Astrocyte (in vitro differentiated cells and primary cell): ENCODE results near the gene TMEM192. TPM values are rescaled to one million over a fixed set of nuclear protein-coding genes. Genes with fewer than 3 reads are reported as not detected.

ENCODE experiments used
- DNase-seq: peaks from one replicate; pipeline ENCODE4 v3.0.0-alpha.2; 2010; ENCODE audit warnings: low read depth
- FAIRE-seq: peaks from 2 replicates; lab custom pipeline; 2011; peaks lifted over from hg19 to GRCh38; lab: Jason Lieb, UNC
- H2AFZ ChIP-seq: 2 replicates; pipeline ENCODE4 v1.6.0; 2012; ENCODE audit warnings: low read depth, low read length, inconsistent platforms
- H3K27ac ChIP-seq: 2 replicates; pipeline ENCODE4 v1.5.1; 2011; ENCODE audit warnings: low read depth, low read length, inconsistent platforms
- H3K27me3 ChIP-seq: 2 replicates; pipeline ENCODE4 v1.6.0; 2011; ENCODE audit warnings: low read length, inconsistent platforms; ENCODE audit not compliant: insufficient read depth
- H3K36me3 ChIP-seq: 2 replicates; pipeline ENCODE4 v1.5.1; 2011; ENCODE audit warnings: low read length, inconsistent platforms; ENCODE audit not compliant: insufficient read depth
- H3K4me1 ChIP-seq: 2 replicates; pipeline ENCODE4 v1.5.1; 2011; ENCODE audit warnings: low read length, inconsistent platforms; ENCODE audit not compliant: insufficient read depth
- H3K4me2 ChIP-seq: 2 replicates; pipeline ENCODE4 v1.6.0; 2012; ENCODE audit warnings: low read length, inconsistent platforms
- H3K4me3 ChIP-seq: 2 replicates; pipeline ENCODE4 v1.5.1; 2011; ENCODE audit warnings: low read depth, mild to moderate bottlenecking, low read length, inconsistent platforms; ENCODE audit not compliant: insufficient read depth
- H3K79me2 ChIP-seq: 2 replicates; pipeline ENCODE4 v1.6.0; 2012; ENCODE audit warnings: mild to moderate bottlenecking, low read length, inconsistent platforms; ENCODE audit not compliant: insufficient read depth
- H3K9ac ChIP-seq: 2 replicates; pipeline ENCODE4 v1.6.0; 2012; ENCODE audit warnings: mild to moderate bottlenecking, low read length, inconsistent platforms
- H3K9me3 ChIP-seq: 2 replicates; pipeline ENCODE4 v1.5.1; 2012; ENCODE audit warnings: low read depth, mild to moderate bottlenecking, low read length, inconsistent platforms; ENCODE audit not compliant: insufficient read depth
- H4K20me1 ChIP-seq: 2 replicates; pipeline ENCODE4 v1.6.0; 2012; ENCODE audit warnings: low read length, inconsistent platforms; ENCODE audit not compliant: insufficient read depth
- H3K27ac Mint-ChIP-seq: one replicate; pipeline ENCODE4 v1.8.0; 2021; ENCODE audit warnings: mild to moderate bottlenecking, mixed read lengths; ENCODE audit not compliant: unreplicated experiment
- H3K27me3 Mint-ChIP-seq: one replicate; pipeline ENCODE4 v1.8.0; 2021; ENCODE audit warnings: low read depth, mixed read lengths; ENCODE audit not compliant: unreplicated experiment
- H3K36me3 Mint-ChIP-seq: one replicate; pipeline ENCODE4 v1.8.0; 2021; ENCODE audit warnings: low read depth, mixed read lengths; ENCODE audit not compliant: unreplicated experiment
- H3K4me1 Mint-ChIP-seq: one replicate; pipeline ENCODE4 v1.8.0; 2021; ENCODE audit warnings: low read depth, mixed read lengths; ENCODE audit not compliant: unreplicated experiment
- H3K4me3 Mint-ChIP-seq: one replicate; pipeline ENCODE4 v1.8.0; 2021; ENCODE audit warnings: mild to moderate bottlenecking, moderate library complexity, mixed read lengths; ENCODE audit not compliant: unreplicated experiment
- H3K9me3 Mint-ChIP-seq: one replicate; pipeline ENCODE4 v1.8.0; 2021; ENCODE audit warnings: mild to moderate bottlenecking, mixed read lengths; ENCODE audit not compliant: unreplicated experiment
- CTCF ChIP-seq: IDR thresholded peaks from 2 replicates; pipeline ENCODE4 v1.5.1; 2011; ENCODE audit warnings: low read depth, mild to moderate bottlenecking, inconsistent platforms, low read length, moderate library complexity; ENCODE audit not compliant: insufficient read depth
- EZH2 ChIP-seq: IDR thresholded peaks from 2 replicates; pipeline ENCODE4 v1.6.1; 2012; ENCODE audit warnings: mild to moderate bottlenecking, low read length, inconsistent platforms; ENCODE audit not compliant: insufficient read depth
- total RNA-seq: library from RNA; stranded (reverse); gene quantifications from 2 replicates; pipeline ENCODE4 v1.2.1, GENCODE V29; 2021

TMEM192 gene
- total RNA-seq, 1 donor from 2014 or later = 20.2 TPM

- H3K27ac ChIP-seq = no peak overlapping the region
- no peak overlapping the region for H3K27ac Mint-ChIP-seq
- no peak overlapping the region for H3K4me3 Mint-ChIP-seq
- no peaks in the 10 kb centered on the region for H3K27me3 Mint-ChIP-seq
- H2AFZ ChIP-seq = no peak overlapping the region
- H3K36me3 ChIP-seq = no peaks in the 10 kb centered on the region
- H3K4me1 Mint-ChIP-seq = peaks cover 4% of the 10 kb centered on the region
- FAIRE-seq = no peak
- no peak for DNase-seq
- no peak overlapping the region for H3K9ac ChIP-seq
- TF ChIP-seq CTCF = no peak
- TF ChIP-seq EZH2 = no peak
- no peak overlapping the region for H3K4me3 ChIP-seq
- H3K9me3 Mint-ChIP-seq = no peaks in the 10 kb centered on the region
- no peaks in the 10 kb centered on the region for H4K20me1 ChIP-seq
- H3K9me3 ChIP-seq = no peaks in the 10 kb centered on the region
- no peaks in the 10 kb centered on the region for H3K79me2 ChIP-seq
- H3K36me3 Mint-ChIP-seq = no peaks in the 10 kb centered on the region
- no peaks in the 10 kb centered on the region for H3K4me1 ChIP-seq
- no peak overlapping the region for H3K4me2 ChIP-seq
- no peaks in the 10 kb centered on the region for H3K27me3 ChIP-seq
Measured at GRCh38 chr4:165070560-165070959, 42.1 kb downstream of the TMEM192 start.

- no peaks in the 10 kb centered on the region for H3K27me3 ChIP-seq
- no peak for DNase-seq
- no peaks in the 10 kb centered on the region for H3K4me1 ChIP-seq
- no peaks in the 10 kb centered on the region for H4K20me1 ChIP-seq
- H3K36me3 Mint-ChIP-seq = no peaks in the 10 kb centered on the region
- no peaks in the 10 kb centered on the region for H3K9me3 ChIP-seq
- H3K4me3 ChIP-seq = no peak overlapping the region
- H3K4me3 Mint-ChIP-seq = no peak overlapping the region
- H3K4me2 ChIP-seq = no peak overlapping the region
- no peak overlapping the region for H3K27ac Mint-ChIP-seq
- H3K9ac ChIP-seq = no peak overlapping the region
- H3K27me3 Mint-ChIP-seq = no peaks in the 10 kb centered on the region
- H2AFZ ChIP-seq = no peak overlapping the region
- peaks cover 6% of the 10 kb centered on the region for H3K4me1 Mint-ChIP-seq
- no peaks in the 10 kb centered on the region for H3K36me3 ChIP-seq
- no peak for TF ChIP-seq EZH2
- TF ChIP-seq CTCF = no peak
- FAIRE-seq = no peak
- no peaks in the 10 kb centered on the region for H3K9me3 Mint-ChIP-seq
- no peak overlapping the region for H3K27ac ChIP-seq
- no peaks in the 10 kb centered on the region for H3K79me2 ChIP-seq
Measured at GRCh38 chr4:165060938-165061337, 51.7 kb downstream of the TMEM192 start.

- no peak overlapping the region for H3K27ac Mint-ChIP-seq
- H3K36me3 Mint-ChIP-seq = no peaks in the 10 kb centered on the region
- no peaks in the 10 kb centered on the region for H3K9me3 Mint-ChIP-seq
- Histone ChIP-seq H3K27me3 (no peaks in the 10 kb centered on the region), H3K27ac (no peak overlapping the region), H3K4me2 (no peak overlapping the region), H4K20me1 (no peaks in the 10 kb centered on the region), H3K79me2 (no peaks in the 10 kb centered on the region), H3K4me3 (no peak overlapping the region), H3K4me1 (no peaks in the 10 kb centered on the region), H3K36me3 (no peaks in the 10 kb centered on the region), H3K9ac (no peak overlapping the region), H2AFZ (no peak overlapping the region), H3K9me3 (no peaks in the 10 kb centered on the region)
- H3K4me3 Mint-ChIP-seq = no peak overlapping the region
- H3K4me1 Mint-ChIP-seq = peaks cover 6% of the 10 kb centered on the region
- no peaks in the 10 kb centered on the region for H3K27me3 Mint-ChIP-seq
- DNase-seq (no peak), FAIRE-seq (no peak)
- TF ChIP-seq EZH2 (no peak), CTCF (no peak)
Measured at GRCh38 chr4:165059386-165059785, 53.3 kb downstream of the TMEM192 start.
